ENCODE results near the gene MELTF.

MELTF gene

DNA sequence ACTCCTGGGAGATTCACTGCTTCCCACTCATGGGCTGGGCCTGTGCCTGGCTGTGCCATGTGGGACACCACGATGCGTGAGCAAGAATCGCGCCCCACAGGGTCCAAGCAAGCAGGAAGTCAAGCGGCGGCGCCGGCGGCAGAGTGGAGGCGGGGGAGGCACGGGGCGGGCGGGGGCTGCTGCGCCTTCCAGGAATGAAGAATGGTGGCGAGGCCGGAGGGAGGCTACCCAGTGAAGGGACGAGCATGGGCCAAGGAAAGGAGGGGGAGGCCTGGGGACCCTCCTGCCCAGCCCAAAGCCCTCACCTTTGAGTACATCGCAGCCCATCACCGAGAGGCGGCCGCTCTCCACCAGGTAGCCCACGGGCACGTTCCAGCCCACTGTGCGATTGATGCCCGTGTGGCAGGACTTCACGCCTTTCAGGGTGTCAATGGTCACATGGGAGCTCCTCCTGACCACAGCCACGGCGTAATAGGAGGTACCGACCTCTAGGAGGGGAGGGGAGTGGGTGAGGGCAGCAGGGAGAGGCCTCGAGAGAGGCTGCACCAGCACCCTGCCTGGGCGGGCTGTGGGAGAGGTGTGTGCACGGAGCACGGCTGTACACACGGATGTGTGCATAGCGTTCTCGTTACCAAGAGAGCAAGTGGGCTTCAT, 5.5 kb downstream of the MELTF start:
- Histone ChIP-seq H3K9ac (ENCODE audit: insufficient read length) (no peak overlapping the region), H3K36me3 (ENCODE audit: insufficient read depth, low read length) (no peaks in the 10 kb centered on the region), H3K4me3 (no peak overlapping the region), H3K27ac (no peak overlapping the region), H3K9me3 (ENCODE audit: low read depth, low read length) (no peaks in the 10 kb centered on the region)
- TF ChIP-seq POLR2AphosphoS5 (IDR thresholded peaks at IDR 0.05; ENCODE audit: borderline replicate concordance, low read depth, low read length): no peak
- TF ChIP-seq FOXP2 (optimal IDR thresholded peaks at IDR 0.05; ENCODE audit: control extremely low read depth, extremely low read length, insufficient read depth): no peak
- TF ChIP-seq EZH2 (IDR thresholded peaks at IDR 0.05): no peak
- DNase-seq (ENCODE audit: low read depth, low spot score): no peak

DNA sequence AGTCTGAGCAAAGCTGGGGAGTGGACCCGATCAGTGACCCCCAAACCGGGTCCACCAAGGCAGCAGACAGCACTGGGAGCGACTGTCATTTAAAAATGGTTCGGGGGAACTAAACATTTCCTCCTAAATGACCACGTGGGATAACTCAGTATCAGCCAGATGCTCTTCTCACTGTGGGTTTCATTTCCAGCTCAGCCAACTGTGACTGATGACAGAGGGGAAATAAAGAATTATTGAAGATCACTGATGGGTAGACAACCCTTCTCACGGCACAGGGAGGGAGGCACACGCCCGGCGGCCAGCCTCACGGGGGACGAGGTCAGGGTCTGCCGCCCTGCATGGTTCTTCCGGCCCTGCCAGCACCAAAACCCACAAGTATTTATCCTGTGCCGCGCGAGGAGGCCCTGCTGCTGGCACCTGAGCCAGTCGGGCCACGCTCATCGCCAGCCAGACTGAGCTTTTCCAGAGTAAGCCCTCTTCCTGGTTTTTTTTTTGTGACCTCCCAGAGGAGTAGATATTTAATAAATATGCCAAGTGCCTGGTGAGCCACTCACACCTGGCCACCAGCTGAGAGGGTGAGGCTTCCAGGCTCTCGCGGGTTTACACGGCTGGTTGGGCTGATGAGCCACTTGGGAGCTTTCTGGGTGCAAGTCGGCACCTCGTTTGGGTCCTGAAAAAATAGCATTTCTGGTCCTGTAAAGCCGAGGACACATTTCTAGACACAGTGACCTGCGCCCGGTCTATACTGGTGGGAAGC, 6.2 kb downstream of the MELTF start:
- no peak overlapping the region for H3K4me3 ChIP-seq
- no peak overlapping the region for H3K9ac ChIP-seq (ENCODE audit: insufficient read length)
- DNase-seq (ENCODE audit: low read depth, low spot score): no peak

DNA sequence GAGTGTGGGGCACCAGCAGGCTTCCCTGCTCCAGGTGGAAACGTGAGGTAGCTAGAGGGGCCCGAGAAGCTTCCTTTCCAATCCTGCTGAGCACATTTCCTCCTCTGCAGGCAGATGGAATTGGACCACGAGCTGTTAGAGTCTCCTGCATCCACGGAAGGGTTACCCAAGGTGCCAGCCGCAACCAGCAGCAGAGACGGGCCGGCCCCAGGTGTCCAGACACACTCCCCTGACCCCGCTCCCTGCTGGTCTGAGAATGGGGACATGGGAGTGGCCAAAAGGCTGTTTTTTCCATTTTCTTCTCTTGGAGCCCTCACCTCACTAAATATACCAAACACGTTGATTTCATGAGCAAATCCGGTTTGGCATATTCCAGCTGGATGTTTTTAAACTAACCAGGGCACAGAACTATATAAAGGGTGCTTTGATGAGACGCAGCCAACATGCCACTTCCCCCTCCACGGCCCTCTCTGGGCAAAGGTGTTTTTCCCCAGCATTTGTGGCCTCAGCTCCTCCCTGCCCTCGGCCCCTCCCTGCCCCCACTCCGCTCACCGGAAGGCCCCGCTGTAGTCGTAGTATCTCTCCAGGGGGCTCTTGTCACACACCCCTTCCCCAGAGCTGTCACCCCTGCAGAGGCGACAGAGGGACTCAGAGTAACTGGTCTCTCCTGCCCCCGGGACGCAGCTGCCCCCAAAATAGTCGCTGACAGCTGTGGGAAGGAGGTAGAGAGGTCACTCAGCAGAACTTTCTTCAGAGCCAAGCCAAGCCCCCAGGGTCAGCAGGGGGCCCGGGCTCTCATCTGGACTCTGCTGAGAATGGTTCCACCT, 7.0 kb downstream of the MELTF start:
- Histone ChIP-seq H3K9me3 (ENCODE audit: low read depth, low read length) (no peaks in the 10 kb centered on the region), H3K36me3 (ENCODE audit: insufficient read depth, low read length) (no peaks in the 10 kb centered on the region), H3K9ac (ENCODE audit: insufficient read length) (no peak overlapping the region), H3K27ac (no peak overlapping the region), H3K4me3 (no peak overlapping the region)
- TF ChIP-seq FOXP2 (optimal IDR thresholded peaks at IDR 0.05; ENCODE audit: control extremely low read depth, extremely low read length, insufficient read depth): no peak
- TF ChIP-seq POLR2AphosphoS5 (IDR thresholded peaks at IDR 0.05; ENCODE audit: borderline replicate concordance, low read depth, low read length): no peak
- no peak for TF ChIP-seq EZH2 (IDR thresholded peaks at IDR 0.05)
- no peak for DNase-seq (ENCODE audit: low read depth, low spot score)

More for the DNA sequence above, 6.2 kb downstream of the MELTF start:
- H3K36me3 ChIP-seq (ENCODE audit: insufficient read depth, low read length): no peaks in the 10 kb centered on the region
- no peak overlapping the region for H3K27ac ChIP-seq
- no peak for TF ChIP-seq EZH2 (IDR thresholded peaks at IDR 0.05)
- TF ChIP-seq FOXP2 (optimal IDR thresholded peaks at IDR 0.05; ENCODE audit: control extremely low read depth, extremely low read length, insufficient read depth): no peak
- TF ChIP-seq POLR2AphosphoS5 (IDR thresholded peaks at IDR 0.05; ENCODE audit: borderline replicate concordance, low read depth, low read length): no peak
- H3K9me3 ChIP-seq (ENCODE audit: low read depth, low read length): no peaks in the 10 kb centered on the region

DNA sequence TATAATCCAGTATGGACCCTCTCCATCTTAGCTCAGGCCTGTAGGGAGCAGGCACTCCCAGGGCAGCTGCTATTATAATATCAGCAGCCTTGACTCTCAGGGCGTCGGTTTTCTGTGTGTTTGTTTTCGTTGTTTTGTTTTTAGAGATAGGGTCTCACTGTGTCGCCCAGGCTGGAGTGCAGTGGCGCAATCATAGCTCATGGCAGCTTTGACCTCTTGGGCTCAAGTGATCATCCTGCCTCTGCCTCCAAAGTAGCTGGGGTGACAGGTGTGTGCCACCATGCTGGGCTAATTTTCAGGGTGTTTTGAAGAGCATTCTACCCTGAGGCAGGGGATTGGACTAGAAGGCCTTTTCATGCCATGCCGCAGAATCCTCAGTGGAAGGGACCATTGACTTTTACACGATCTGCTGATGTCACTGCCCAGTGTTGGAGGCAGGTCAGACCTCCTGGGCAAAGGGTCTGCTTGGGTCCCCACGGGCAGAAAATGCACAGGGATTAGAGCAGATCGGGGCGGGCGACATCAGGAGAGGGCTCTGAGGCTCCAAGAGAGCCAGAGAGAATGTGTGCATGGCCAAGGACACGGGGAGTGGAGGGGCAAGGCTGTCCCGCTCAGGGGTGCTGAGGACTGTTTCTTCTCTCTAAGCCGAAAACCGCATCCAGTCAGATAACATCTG, 7.8 kb downstream of the MELTF start:
- no peaks in the 10 kb centered on the region for H3K36me3 ChIP-seq (ENCODE audit: insufficient read depth, low read length)
- no peak for DNase-seq (ENCODE audit: low read depth, low spot score)
- no peak overlapping the region for H3K4me3 ChIP-seq
- H3K9me3 ChIP-seq (ENCODE audit: low read depth, low read length): no peaks in the 10 kb centered on the region
- H3K9ac ChIP-seq (ENCODE audit: insufficient read length): no peak overlapping the region
- TF ChIP-seq POLR2AphosphoS5 (IDR thresholded peaks at IDR 0.05; ENCODE audit: borderline replicate concordance, low read depth, low read length) (no peak), EZH2 (IDR thresholded peaks at IDR 0.05) (no peak), FOXP2 (optimal IDR thresholded peaks at IDR 0.05; ENCODE audit: control extremely low read depth, extremely low read length, insufficient read depth) (no peak)
- no peak overlapping the region for H3K27ac ChIP-seq

DNA sequence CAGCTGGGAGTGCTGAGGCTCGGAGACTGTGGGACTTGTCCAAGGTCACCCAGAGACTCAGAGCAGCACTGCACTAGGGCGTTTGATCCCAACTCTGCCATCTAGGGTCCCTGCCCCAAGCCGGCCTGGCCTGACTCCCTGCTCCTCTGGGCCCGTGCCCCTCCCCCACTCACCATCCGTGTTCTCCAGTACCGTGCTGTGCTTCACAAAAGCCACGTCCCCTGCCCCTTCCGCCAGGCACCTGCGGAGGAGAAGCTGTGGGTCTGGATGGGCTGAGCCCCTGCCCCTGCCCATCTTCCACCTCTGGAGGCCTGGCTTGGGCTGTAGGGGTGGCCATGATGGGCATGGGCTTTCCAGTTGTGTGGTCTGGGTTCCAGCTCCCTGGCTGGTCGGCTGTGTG, 8.4 kb downstream of the MELTF start:
- TF ChIP-seq FOXP2 (optimal IDR thresholded peaks at IDR 0.05; ENCODE audit: control extremely low read depth, extremely low read length, insufficient read depth): no peak
- Histone ChIP-seq H3K9ac (ENCODE audit: insufficient read length) (no peak overlapping the region), H3K27ac (no peak overlapping the region), H3K36me3 (ENCODE audit: insufficient read depth, low read length) (no peaks in the 10 kb centered on the region), H3K4me3 (no peak overlapping the region), H3K9me3 (ENCODE audit: low read depth, low read length) (no peaks in the 10 kb centered on the region)
- no peak for DNase-seq (ENCODE audit: low read depth, low spot score)

DNA sequence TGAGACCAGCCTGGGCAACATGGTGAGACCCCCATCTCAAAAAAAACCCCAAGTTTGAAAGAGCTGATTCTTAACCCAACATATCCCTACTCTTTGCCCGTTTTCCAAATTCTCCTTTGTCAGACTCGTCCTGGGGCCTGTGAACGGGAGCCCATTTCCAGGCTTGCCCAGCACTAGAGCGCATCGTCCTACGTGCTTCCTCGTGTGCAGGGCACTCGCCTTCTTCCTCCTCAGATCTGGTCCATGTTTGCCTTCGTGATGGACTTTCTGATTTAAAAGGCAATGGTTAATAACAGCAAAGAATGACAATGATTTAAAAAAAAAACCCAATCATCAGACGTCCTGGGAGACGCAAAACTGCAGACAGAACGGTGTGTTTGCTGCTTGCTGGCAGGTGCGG, 10.1 kb downstream of the MELTF start:
- no peaks in the 10 kb centered on the region for H3K9me3 ChIP-seq (ENCODE audit: low read depth, low read length)
- no peak overlapping the region for H3K27ac ChIP-seq
- no peak for DNase-seq (ENCODE audit: low read depth, low spot score)
- H3K4me3 ChIP-seq: no peak overlapping the region
- TF ChIP-seq POLR2AphosphoS5 (IDR thresholded peaks at IDR 0.05; ENCODE audit: borderline replicate concordance, low read depth, low read length) (no peak), EZH2 (IDR thresholded peaks at IDR 0.05) (no peak), FOXP2 (optimal IDR thresholded peaks at IDR 0.05; ENCODE audit: control extremely low read depth, extremely low read length, insufficient read depth) (no peak)
- H3K36me3 ChIP-seq (ENCODE audit: insufficient read depth, low read length): no peaks in the 10 kb centered on the region
- no peak overlapping the region for H3K9ac ChIP-seq (ENCODE audit: insufficient read length)

DNA sequence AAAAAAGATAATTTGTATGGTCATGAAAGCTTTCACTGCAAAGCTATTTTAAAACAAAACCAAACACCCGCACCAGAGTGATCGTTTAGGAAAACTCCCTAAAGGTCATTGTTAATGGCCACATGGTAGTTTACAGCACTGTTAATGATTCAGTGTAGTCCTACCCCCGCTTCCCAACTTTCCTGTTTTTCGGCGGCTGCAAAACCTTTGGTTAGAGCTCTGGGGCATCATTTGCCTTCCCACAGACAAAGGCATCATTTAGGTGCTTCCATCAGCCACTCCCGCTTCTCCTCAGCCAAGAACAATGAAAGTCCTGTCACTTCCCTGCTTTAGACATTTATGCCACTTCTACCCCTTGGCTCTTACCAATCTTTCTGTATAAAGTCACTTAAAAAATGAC, 10.6 kb downstream of the MELTF start:
- no peak overlapping the region for H3K27ac ChIP-seq
- no peak overlapping the region for H3K9ac ChIP-seq (ENCODE audit: insufficient read length)
- no peak for DNase-seq (ENCODE audit: low read depth, low spot score)
- no peaks in the 10 kb centered on the region for H3K36me3 ChIP-seq (ENCODE audit: insufficient read depth, low read length)
- TF ChIP-seq POLR2AphosphoS5 (IDR thresholded peaks at IDR 0.05; ENCODE audit: borderline replicate concordance, low read depth, low read length) (no peak), EZH2 (IDR thresholded peaks at IDR 0.05) (no peak), FOXP2 (optimal IDR thresholded peaks at IDR 0.05; ENCODE audit: control extremely low read depth, extremely low read length, insufficient read depth) (no peak)
- no peak overlapping the region for H3K4me3 ChIP-seq
- no peaks in the 10 kb centered on the region for H3K9me3 ChIP-seq (ENCODE audit: low read depth, low read length)

DNA sequence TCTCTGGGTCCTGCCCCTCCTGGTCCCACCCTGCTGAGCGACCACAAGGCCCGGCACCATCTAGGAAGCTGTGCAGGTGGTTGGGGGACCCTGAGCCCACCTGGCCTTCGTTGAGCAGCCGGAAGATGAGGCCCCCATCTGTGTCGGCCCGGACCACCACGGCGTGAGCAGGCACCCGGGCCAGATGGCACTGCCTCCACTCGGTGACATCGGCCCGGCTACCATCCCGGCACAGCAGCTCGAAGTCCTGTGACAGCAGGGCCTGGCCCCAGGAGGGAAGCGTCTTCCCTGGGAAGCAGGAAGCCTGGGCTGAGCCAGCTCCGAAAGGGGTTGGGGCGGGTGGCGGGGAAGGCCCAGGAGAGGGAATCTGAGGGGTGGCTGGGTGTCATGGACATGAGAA, 12.6 kb downstream of the MELTF start:
- Histone ChIP-seq H3K36me3 (ENCODE audit: insufficient read depth, low read length) (no peaks in the 10 kb centered on the region), H3K27ac (no peak overlapping the region), H3K9ac (ENCODE audit: insufficient read length) (no peak overlapping the region), H3K4me3 (no peak overlapping the region), H3K9me3 (ENCODE audit: low read depth, low read length) (no peaks in the 10 kb centered on the region; the same call in 1 of the 2 replicates)
- DNase-seq (ENCODE audit: low read depth, low spot score): no peak
- TF ChIP-seq FOXP2 (optimal IDR thresholded peaks at IDR 0.05; ENCODE audit: control extremely low read depth, extremely low read length, insufficient read depth) (no peak), EZH2 (IDR thresholded peaks at IDR 0.05) (no peak), POLR2AphosphoS5 (IDR thresholded peaks at IDR 0.05; ENCODE audit: borderline replicate concordance, low read depth, low read length) (no peak)
